ENCODE measurements around the gene MROH8. TPM values are rescaled to one million over a fixed set of nuclear protein-coding genes. Genes with fewer than 3 reads are reported as not detected.

Gene MROH8
- total and polyA plus RNA-seq, 2 experiments from 2014 or later: 0.63 to 0.68 TPM

GRCh38 chr20:37219751-37220668 is 40.7 kb upstream of the MROH8 start:
- Histone ChIP-seq H3F3A (replicated peaks; ENCODE audit: low read depth) (no peaks in the 10 kb centered on the region; the same call in 1 of the 2 replicates), H3K4me1 (ENCODE audit: insufficient read depth) (0 out of 2 replicates have a peak, but pooled peaks cover 7% of the 10 kb centered on the region), H2AFZ (no peak overlapping the region), H3K4me2 (no peak overlapping the region), H3K27me3 (ENCODE audit: insufficient read depth) (no peaks in the 10 kb centered on the region), H3K79me2 (replicated peaks; ENCODE audit: insufficient read depth) (peaks cover 54% of the 10 kb centered on the region), H3K4me3 (no peak overlapping the region), H3K27ac (ENCODE audit: low read depth) (peak overlapping the region; percentile 61), H3K36me3 (ENCODE audit: insufficient read depth) (peaks cover 40% of the 10 kb centered on the region), H4K20me1 (replicated peaks; ENCODE audit: insufficient read depth) (0 out of 2 replicates have a peak, but pooled peaks cover 11% of the 10 kb centered on the region), H3K9me2 (ENCODE audit: insufficient read depth) (no peaks in the 10 kb centered on the region)
- no peak for DNase-seq (ENCODE audit: low spot score)
- Mint-ChIP-seq H3K9me3 (no peaks in the 10 kb centered on the region), H3K4me3 (no peak overlapping the region), H3K36me3 (ENCODE audit: low read depth) (peaks cover 75% of the 10 kb centered on the region), H3K27ac (peak overlapping the region; percentile 4), H3K4me1 (peaks cover 26% of the 10 kb centered on the region), H3K27me3 (ENCODE audit: insufficient read depth, low read depth, poor library complexity) (peaks cover 7% of the 10 kb centered on the region)
- no peak for ATAC-seq
- TF ChIP-seq EZH2phosphoT487 (IDR thresholded peaks at IDR 0.05; ENCODE audit: unreplicated experiment): no peak
- no peak for TF ChIP-seq CTCF (conservative IDR thresholded peaks at IDR 0.05; ENCODE audit: low read depth in 2 of 2)
- TF ChIP-seq CREB1 (CRISPR knock-in tag; IDR thresholded peaks at IDR 0.05; ENCODE audit: low read depth): no peak
- no peak for TF ChIP-seq ZNF114 (CRISPR knock-in tag; IDR thresholded peaks at IDR 0.05)
- TF ChIP-seq ETS1 (IDR thresholded peaks at IDR 0.05): no peak
- TF ChIP-seq STAT1 (IDR thresholded peaks at IDR 0.05; ENCODE audit: unreplicated experiment): no peak
- TF ChIP-seq EZH2 (IDR thresholded peaks at IDR 0.05; ENCODE audit: low read depth, unreplicated experiment): no peak
- TF ChIP-seq ZNF331 (CRISPR knock-in tag; IDR thresholded peaks at IDR 0.05; ENCODE audit: low read depth): no peak
- TF ChIP-seq NANOG (IDR thresholded peaks at IDR 0.05; ENCODE audit: borderline replicate concordance): no peak
- TF ChIP-seq REST (IDR thresholded peaks at IDR 0.05; ENCODE audit: unreplicated experiment): no peak
- no peak for TF ChIP-seq JUNB (IDR thresholded peaks at IDR 0.05; ENCODE audit: unreplicated experiment)
- no peak for TF ChIP-seq ZNF462 (CRISPR knock-in tag; IDR thresholded peaks at IDR 0.05)
- TF ChIP-seq POLR2AphosphoS5 (IDR thresholded peaks at IDR 0.05; ENCODE audit: low read depth): no peak
